ENCODE data around the gene CDH7.

The CDH7 gene

DNA sequence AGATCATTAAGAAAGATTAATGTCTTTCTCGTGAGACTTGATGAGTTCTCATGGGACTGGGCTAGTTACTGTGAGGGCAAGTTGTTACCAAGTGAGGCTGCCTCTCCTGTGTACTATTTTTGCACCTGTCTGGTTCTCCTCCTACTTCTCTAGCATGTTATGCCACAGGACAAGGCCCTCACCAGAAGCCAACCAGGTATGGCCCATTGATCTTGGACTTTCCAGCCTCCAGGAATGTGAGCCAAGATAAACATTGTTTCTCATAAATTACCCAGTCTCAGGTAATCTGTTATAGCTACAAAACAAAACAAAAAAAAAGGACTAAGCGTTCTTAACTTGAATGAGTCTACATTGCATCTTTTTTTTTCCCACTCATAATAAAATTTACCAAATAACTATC is 184.1 kb downstream of the CDH7 start:
- TF ChIP-seq EP300 (IDR thresholded peaks at IDR 0.05; ENCODE audit: borderline replicate concordance) (no peak), NFIC (IDR thresholded peaks at IDR 0.05) (peak; percentile 29; the same call in 1 of the 2 replicates)

DNA sequence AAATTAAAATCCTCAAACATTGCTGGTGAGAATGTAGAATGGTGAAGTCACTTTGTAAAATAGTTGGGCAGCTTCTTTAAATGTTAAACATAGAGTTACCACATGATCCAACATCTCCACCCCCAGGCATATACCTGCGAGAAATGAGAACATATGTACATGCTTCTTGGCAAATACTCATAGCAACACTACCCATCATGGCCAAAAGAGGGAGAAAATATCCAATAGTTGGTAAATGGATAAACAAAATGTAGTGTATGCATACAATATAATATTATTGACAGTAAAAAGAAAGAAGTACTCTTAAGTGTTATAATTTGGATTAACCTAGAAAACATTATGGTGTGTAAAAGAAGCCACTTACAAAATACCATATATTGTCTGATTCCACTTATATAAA is 185.9 kb downstream of the CDH7 start:
- TF ChIP-seq RAD21 (IDR thresholded peaks at IDR 0.05; ENCODE audit: low read depth) (no peak), EGR1 (IDR thresholded peaks at IDR 0.05) (no peak), NFIC (IDR thresholded peaks at IDR 0.05) (no peak)

- TF ChIP-seq EGR1 (IDR thresholded peaks at IDR 0.05), result no peak
- no peak for TF ChIP-seq EP300 (IDR thresholded peaks at IDR 0.05; ENCODE audit: borderline replicate concordance)
- TF ChIP-seq TAF1 (IDR thresholded peaks at IDR 0.05; ENCODE audit: low read depth), result no peak
- no peak for TF ChIP-seq NFIC (IDR thresholded peaks at IDR 0.05)
- TF ChIP-seq REST (IDR thresholded peaks at IDR 0.05; ENCODE audit: low read depth), result no peak
- no peak for TF ChIP-seq YY1 (IDR thresholded peaks at IDR 0.05; ENCODE audit: low read depth)
- no peak for TF ChIP-seq CREB1 (IDR thresholded peaks at IDR 0.05; ENCODE audit: low read depth)
- no peak for TF ChIP-seq TEAD4 (IDR thresholded peaks at IDR 0.05)
- TF ChIP-seq RAD21 (IDR thresholded peaks at IDR 0.05; ENCODE audit: low read depth), result no peak
- TF ChIP-seq USF1 (IDR thresholded peaks at IDR 0.05), result no peak
- TF ChIP-seq CEBPB (IDR thresholded peaks at IDR 0.05), result no peak
- TF ChIP-seq ZBTB7A (IDR thresholded peaks at IDR 0.05; ENCODE audit: low read depth), result no peak
- no peak for TF ChIP-seq TCF12 (IDR thresholded peaks at IDR 0.05; ENCODE audit: low read depth)
- TF ChIP-seq, protein P1, sequence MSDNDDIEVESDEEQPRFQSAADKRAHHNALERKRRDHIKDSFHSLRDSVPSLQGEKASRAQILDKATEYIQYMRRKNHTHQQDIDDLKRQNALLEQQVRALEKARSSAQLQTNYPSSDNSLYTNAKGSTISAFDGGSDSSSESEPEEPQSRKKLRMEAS (IDR thresholded peaks at IDR 0.05), result no peak
- TF ChIP-seq FOXM1 (IDR thresholded peaks at IDR 0.05; ENCODE audit: borderline replicate concordance, low read depth), result no peak
Measured at GRCh38 chr18:65937180-65937579, 186.4 kb downstream of the CDH7 start.

- TF ChIP-seq CREB1 (IDR thresholded peaks at IDR 0.05; ENCODE audit: low read depth) (no peak), RAD21 (IDR thresholded peaks at IDR 0.05; ENCODE audit: low read depth) (peak; percentile 54), TEAD4 (IDR thresholded peaks at IDR 0.05) (no peak), EGR1 (IDR thresholded peaks at IDR 0.05) (no peak), USF1 (IDR thresholded peaks at IDR 0.05) (no peak), CEBPB (IDR thresholded peaks at IDR 0.05) (no peak), NFIC (IDR thresholded peaks at IDR 0.05) (no peak), ZBTB7A (IDR thresholded peaks at IDR 0.05; ENCODE audit: low read depth) (no peak), YY1 (IDR thresholded peaks at IDR 0.05; ENCODE audit: low read depth) (peak; percentile 67; the same call in 1 of the 2 replicates), FOXM1 (IDR thresholded peaks at IDR 0.05; ENCODE audit: borderline replicate concordance, low read depth) (no peak), TCF12 (IDR thresholded peaks at IDR 0.05; ENCODE audit: low read depth) (no peak)
- TF ChIP-seq, protein P1 (IDR thresholded peaks at IDR 0.05), result no peak
Measured at GRCh38 chr18:65938592-65939372, 188.0 kb downstream of the CDH7 start.

All from Ishikawa (cell line).